Activated CD4-positive, alpha-beta memory T cell treated with anti-CD3 and anti-CD28 coated beads, Interleukin-2, amount 10 ng/mL, durations not matched to agents 7 days and 5 days (primary cell): ENCODE results near the gene PTPRB. TPM values are rescaled to one million over a fixed set of nuclear protein-coding genes. Genes with fewer than 3 reads are reported as not detected.

Source experiments
- CTCF ChIA-PET: fragments of 350-600 bp; sonication (Branson Sonifier 250); formaldehyde crosslinking; loops from one replicate; lab custom pipeline; 2021; ENCODE audit warnings: antibody characterized with exemption, inconsistent platforms; lab: Charles Lee
- POLR2A ChIA-PET: fragments of 350-600 bp; sonication (Branson Sonifier 250); formaldehyde crosslinking; loops from one replicate; lab custom pipeline; 2021; ENCODE audit warnings: antibody characterized with exemption; lab: Charles Lee
- DNase-seq: peaks from one replicate; pipeline ENCODE4 v3.0.0-alpha.2; 2020
- H3K27ac Mint-ChIP-seq: one replicate; pipeline ENCODE4 v1.8.0; 2021; ENCODE audit warnings: mild to moderate bottlenecking, mixed read lengths
- H3K27me3 Mint-ChIP-seq: one replicate; pipeline ENCODE4 v1.8.0; 2021; ENCODE audit warnings: mixed read lengths
- H3K36me3 Mint-ChIP-seq: one replicate; pipeline ENCODE4 v1.8.0; 2021; ENCODE audit warnings: low read depth, mixed read lengths
- H3K4me1 Mint-ChIP-seq: one replicate; pipeline ENCODE4 v1.8.0; 2021; ENCODE audit warnings: mixed read lengths
- H3K4me3 Mint-ChIP-seq: one replicate; pipeline ENCODE4 v1.8.0; 2021; ENCODE audit warnings: mild to moderate bottlenecking, mixed read lengths
- H3K9me3 Mint-ChIP-seq: one replicate; pipeline ENCODE4 v1.8.0; 2021; ENCODE audit warnings: mixed read lengths
- total RNA-seq, 2 experiments: library from RNA; stranded (reverse); gene quantifications; one replicate each; pipeline ENCODE4 v1.2.3, GENCODE V29; 2021

PTPRB gene
- total RNA-seq, 2 experiments from 2014 or later, result not detected

DNA sequence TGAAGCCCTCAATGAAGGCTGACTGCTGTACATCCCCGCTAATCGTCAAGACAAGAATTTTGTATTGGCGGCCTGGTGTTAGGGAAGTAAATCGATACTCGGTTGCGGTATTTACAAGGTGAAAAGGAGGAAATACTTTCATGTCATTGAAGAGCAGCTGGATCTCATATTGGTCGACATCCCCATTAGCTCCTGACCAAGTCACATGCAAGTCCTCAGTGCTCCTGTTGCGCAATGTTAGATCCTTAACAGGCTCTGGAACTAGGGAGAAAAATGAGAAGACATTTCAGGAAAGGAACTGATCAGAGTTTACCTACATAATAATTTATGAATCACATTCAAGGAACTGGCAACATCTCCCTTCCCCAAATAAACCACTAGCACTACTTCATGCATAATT lies 66.2 kb downstream of the PTPRB start:
- DNase-seq, result no peak
- Mint-ChIP-seq H3K36me3 (no peaks in the 10 kb centered on the region), H3K27ac (no peak overlapping the region), H3K27me3 (peaks cover 2% of the 10 kb centered on the region), H3K9me3 (no peaks in the 10 kb centered on the region), H3K4me1 (no peaks in the 10 kb centered on the region), H3K4me3 (no peak overlapping the region)
- CTCF ChIA-PET, result no interaction called here
- POLR2A ChIA-PET, result no interaction called here

DNA sequence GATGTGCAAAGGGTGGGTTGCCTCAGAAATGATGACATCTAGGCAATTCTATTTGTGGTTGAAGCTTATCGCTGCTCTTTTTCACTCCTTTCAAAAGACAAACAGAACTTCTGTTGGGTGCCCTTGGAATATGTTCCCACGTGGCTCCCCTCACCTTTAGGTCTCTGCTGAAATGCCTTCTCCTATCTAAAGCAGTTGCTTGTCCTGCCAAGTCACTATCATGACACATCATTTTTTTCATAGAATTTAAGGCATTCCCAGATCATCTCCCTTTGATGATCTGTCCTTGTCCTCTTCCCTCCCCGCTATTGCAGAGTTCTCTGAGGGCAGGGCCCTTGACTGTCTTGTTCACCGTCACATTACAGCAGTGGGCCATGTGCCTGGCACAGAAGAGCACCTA lies 75.7 kb downstream of the PTPRB start:
- no peaks in the 10 kb centered on the region for H3K4me1 Mint-ChIP-seq
- no peaks in the 10 kb centered on the region for H3K9me3 Mint-ChIP-seq
- ChIA-PET CTCF (no interaction called here), POLR2A (no interaction called here)
- no peak overlapping the region for H3K27ac Mint-ChIP-seq
- H3K36me3 Mint-ChIP-seq, result no peaks in the 10 kb centered on the region
- DNase-seq, result no peak
- H3K4me3 Mint-ChIP-seq, result no peak overlapping the region
- no peaks in the 10 kb centered on the region for H3K27me3 Mint-ChIP-seq

DNA sequence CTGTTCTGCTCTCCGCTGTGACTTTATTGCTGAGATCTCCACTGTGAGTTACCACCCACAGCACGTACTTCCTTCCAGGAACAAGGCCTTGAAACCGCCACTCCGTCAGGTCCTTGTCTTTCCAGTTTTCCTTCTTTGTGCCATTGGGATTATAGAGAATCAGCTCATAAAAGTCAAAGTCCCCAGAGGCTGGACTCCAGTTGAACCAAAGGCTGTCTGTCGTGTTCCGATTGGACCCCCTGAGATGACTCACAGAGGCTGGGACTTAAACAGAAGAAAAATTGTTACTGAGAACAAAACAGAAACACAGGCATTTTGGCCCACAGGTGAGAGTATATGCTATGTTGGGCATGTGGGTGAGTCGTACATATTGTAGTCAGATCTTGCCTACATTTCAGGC lies 76.6 kb downstream of the PTPRB start:
- no peaks in the 10 kb centered on the region for H3K4me1 Mint-ChIP-seq
- no peak overlapping the region for H3K27ac Mint-ChIP-seq
- no peaks in the 10 kb centered on the region for H3K9me3 Mint-ChIP-seq
- ChIA-PET POLR2A (no interaction called here), CTCF (no interaction called here)
- DNase-seq, result no peak
- no peaks in the 10 kb centered on the region for H3K36me3 Mint-ChIP-seq
- no peaks in the 10 kb centered on the region for H3K27me3 Mint-ChIP-seq
- H3K4me3 Mint-ChIP-seq, result no peak overlapping the region

DNA sequence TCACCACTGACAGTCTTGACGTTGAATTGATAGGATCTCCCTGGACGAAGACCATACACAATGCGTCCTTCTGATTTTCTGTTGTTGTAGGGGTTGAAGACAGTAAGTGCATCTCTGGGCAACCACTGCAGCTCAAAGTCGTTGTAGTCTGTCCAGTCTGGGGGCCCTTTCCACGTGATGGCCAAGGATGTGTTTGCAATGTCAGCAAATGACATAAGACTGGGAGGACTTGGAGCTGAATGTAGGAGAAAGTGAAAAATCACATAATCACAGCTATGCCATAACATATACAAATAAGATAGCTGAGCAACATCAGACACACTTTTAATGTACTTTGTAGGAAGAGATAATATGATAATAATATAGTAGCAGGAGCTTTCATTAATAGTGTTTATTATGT lies 77.8 kb downstream of the PTPRB start:
- Mint-ChIP-seq H3K4me3 (no peak overlapping the region), H3K27me3 (peaks cover 3% of the 10 kb centered on the region), H3K9me3 (no peaks in the 10 kb centered on the region), H3K4me1 (no peaks in the 10 kb centered on the region), H3K27ac (no peak overlapping the region), H3K36me3 (no peaks in the 10 kb centered on the region)
- CTCF ChIA-PET, result no interaction called here
- POLR2A ChIA-PET, result no interaction called here
- no peak for DNase-seq

DNA sequence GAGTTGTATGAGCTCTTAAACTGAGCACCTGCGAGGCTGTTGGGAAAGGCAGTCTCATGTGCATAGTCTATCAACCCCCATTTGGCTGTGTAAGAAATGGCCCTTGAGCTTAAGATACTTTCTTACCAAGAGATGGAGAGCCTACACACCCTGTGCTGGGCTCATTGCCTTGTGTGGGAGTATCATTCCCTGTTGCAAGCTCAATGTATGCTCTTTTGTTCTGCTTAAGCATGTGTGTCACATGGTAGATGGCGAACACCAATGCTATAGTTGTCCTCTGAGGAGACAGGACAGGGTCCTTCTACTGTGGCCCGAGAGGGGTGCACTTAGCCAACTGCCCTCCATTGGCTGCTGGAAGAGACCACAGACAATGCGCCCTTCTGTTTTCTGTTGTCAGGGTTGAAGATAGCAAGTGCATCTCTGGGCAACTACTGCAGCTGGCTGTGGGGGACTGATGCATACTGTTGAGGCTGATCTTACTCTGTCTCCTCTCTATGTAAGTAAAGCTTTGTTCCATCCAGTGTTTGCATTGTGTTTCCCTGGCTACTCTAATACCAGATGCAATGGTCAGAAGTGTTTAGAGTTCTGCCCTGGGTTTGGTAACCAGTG lies 79.5 kb downstream of the PTPRB start:
- CTCF ChIA-PET, result no interaction called here
- no peaks in the 10 kb centered on the region for H3K4me1 Mint-ChIP-seq
- H3K9me3 Mint-ChIP-seq, result no peaks in the 10 kb centered on the region
- H3K36me3 Mint-ChIP-seq, result no peaks in the 10 kb centered on the region
- H3K27me3 Mint-ChIP-seq, result peaks cover 3% of the 10 kb centered on the region
- DNase-seq, result no peak
- POLR2A ChIA-PET, result no interaction called here
- no peak overlapping the region for H3K27ac Mint-ChIP-seq
- no peak overlapping the region for H3K4me3 Mint-ChIP-seq

DNA sequence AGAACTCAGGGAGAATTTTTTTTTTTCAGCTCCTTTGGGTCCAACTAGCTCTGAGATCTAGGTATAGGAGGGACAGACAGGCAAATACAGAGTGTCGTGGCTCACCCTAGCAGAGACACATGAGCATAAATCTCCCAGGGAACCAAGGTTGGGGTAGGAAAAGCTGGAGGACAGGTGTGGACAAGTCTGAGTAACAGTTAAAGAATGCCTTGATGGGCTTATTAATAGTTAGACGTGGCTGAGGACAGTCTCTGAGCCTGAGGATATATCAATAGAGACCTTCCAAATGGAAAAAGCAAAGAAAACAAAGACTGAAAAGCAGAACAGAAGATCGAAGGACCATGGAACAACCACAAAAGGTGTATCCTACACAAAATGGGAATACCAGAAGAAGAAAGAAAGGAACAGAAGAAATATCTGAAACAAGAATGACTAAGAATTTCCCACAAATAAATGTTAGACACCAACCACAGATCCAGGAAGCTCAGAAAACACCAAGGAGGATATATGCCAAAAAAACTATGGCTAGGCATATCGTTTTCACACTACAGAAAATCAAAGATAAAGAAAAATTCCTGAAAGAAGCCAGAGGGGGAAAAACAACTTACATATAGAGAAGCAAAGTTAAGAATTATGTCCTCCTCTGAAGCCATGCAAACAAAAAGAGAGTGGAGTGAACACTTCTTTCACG lies 80.9 kb downstream of the PTPRB start:
- H3K4me1 Mint-ChIP-seq, result no peaks in the 10 kb centered on the region
- no peak for DNase-seq
- no peak overlapping the region for H3K4me3 Mint-ChIP-seq
- no peaks in the 10 kb centered on the region for H3K36me3 Mint-ChIP-seq
- no peak overlapping the region for H3K27ac Mint-ChIP-seq
- POLR2A ChIA-PET, result no interaction called here
- H3K9me3 Mint-ChIP-seq, result no peaks in the 10 kb centered on the region
- peaks cover 3% of the 10 kb centered on the region for H3K27me3 Mint-ChIP-seq
- CTCF ChIA-PET, result no interaction called here

DNA sequence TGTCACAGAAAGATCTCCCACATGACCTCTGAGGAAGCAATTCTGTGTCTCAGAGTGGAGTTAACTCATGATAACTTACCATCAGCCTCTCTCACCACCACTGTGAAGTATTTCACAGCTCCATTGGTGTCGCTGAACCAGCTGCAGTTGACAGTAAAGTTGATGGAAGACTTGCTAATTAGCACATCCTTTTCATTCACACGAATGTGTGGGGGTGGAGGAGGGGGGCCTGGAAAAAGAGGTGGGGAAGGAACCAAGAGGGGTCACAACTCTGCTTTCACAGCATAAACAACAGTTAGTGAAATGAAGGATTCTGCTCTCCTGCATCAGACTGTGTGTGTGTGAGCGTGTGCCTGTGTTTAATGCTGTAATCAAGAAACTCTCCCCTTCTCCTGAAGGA lies 82.1 kb downstream of the PTPRB start:
- peaks cover 3% of the 10 kb centered on the region for H3K27me3 Mint-ChIP-seq
- DNase-seq, result no peak
- ChIA-PET CTCF (no interaction called here), POLR2A (no interaction called here)
- no peak overlapping the region for H3K27ac Mint-ChIP-seq
- H3K36me3 Mint-ChIP-seq, result no peaks in the 10 kb centered on the region
- no peaks in the 10 kb centered on the region for H3K4me1 Mint-ChIP-seq
- no peak overlapping the region for H3K4me3 Mint-ChIP-seq
- no peaks in the 10 kb centered on the region for H3K9me3 Mint-ChIP-seq

DNA sequence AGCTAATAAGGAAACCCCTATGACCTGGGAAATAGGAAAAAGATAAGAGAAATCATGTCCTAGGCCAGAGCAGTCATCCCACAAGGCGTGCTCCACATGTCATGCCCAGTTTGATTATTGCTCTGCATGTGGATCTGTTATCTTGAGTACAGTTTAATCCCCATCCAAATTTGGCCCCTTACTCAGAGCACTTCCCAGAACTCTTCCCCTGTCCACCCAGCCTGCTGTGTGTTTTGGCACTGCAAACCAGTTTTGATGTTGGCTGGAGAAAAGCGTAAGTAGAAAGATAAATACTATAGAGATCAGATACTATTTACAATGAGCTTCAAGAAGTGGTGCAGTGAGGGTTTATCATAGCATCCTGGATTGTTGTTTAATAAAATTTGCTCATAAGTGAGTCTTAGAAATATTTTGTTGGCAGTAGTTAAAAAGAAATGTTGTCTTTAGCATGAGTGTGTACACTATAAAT lies 83.8 kb downstream of the PTPRB start:
- H3K27ac Mint-ChIP-seq, result no peak overlapping the region
- POLR2A ChIA-PET, result no interaction called here
- no peaks in the 10 kb centered on the region for H3K36me3 Mint-ChIP-seq
- no peaks in the 10 kb centered on the region for H3K9me3 Mint-ChIP-seq
- peaks cover 3% of the 10 kb centered on the region for H3K27me3 Mint-ChIP-seq
- DNase-seq, result no peak
- no peak overlapping the region for H3K4me3 Mint-ChIP-seq
- CTCF ChIA-PET, result interaction anchor here (0.6 kb wide), 1 partner anchor 20 kb away, joined by 5 read pairs; no protein-coding TSS in a partner anchor
- no peaks in the 10 kb centered on the region for H3K4me1 Mint-ChIP-seq

DNA sequence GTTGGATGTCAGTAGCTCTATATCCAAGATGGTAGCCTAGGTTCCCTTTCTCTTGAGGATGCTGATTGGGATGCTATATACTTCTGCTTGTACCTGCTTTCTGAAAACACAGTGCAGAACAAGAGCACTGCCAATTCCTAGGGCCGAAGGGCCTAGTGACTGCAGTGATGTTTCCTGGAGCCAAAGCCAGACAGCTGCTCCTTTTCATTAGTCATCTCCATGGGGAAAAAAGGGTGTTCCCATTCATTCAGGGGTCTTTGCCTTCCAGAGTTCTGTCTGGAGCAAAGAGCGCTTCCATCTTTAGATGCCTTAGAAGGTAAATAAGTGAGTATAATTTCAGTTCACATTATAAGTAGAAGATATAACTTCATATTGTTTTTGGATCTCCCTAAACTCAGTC lies 85.5 kb downstream of the PTPRB start:
- no peak for DNase-seq
- POLR2A ChIA-PET, result no interaction called here
- Mint-ChIP-seq H3K27me3 (peaks cover 4% of the 10 kb centered on the region), H3K4me1 (no peaks in the 10 kb centered on the region), H3K27ac (no peak overlapping the region), H3K4me3 (no peak overlapping the region), H3K9me3 (no peaks in the 10 kb centered on the region), H3K36me3 (no peaks in the 10 kb centered on the region)
- CTCF ChIA-PET, result interaction anchor here (0.6 kb wide), 1 partner anchor 135 kb away, joined by 3 read pairs; no protein-coding TSS in a partner anchor

DNA sequence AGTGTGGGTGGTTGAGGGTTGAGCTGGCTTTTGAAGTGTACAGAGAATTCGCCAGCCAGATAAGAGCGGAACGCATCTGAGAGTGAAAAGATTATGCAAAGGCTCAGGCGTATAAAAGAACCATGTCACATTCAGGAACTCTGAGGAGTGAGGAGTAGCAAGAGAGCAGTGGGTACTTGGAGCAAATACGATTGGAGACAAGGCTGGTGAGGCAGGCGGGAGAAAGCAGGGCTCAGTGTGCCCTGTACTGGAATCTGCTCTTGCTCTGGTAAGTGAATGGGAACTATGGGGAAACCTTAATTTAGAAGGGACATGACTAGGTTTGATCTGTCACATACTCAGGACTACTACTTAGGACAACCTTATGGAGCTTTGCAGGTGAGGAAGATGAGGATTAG lies 87.0 kb downstream of the PTPRB start:
- Mint-ChIP-seq H3K36me3 (no peaks in the 10 kb centered on the region), H3K9me3 (no peaks in the 10 kb centered on the region), H3K27me3 (peaks cover 8% of the 10 kb centered on the region), H3K4me1 (no peaks in the 10 kb centered on the region), H3K27ac (no peak overlapping the region), H3K4me3 (no peak overlapping the region)
- CTCF ChIA-PET, result no interaction called here
- POLR2A ChIA-PET, result no interaction called here
- no peak for DNase-seq

DNA sequence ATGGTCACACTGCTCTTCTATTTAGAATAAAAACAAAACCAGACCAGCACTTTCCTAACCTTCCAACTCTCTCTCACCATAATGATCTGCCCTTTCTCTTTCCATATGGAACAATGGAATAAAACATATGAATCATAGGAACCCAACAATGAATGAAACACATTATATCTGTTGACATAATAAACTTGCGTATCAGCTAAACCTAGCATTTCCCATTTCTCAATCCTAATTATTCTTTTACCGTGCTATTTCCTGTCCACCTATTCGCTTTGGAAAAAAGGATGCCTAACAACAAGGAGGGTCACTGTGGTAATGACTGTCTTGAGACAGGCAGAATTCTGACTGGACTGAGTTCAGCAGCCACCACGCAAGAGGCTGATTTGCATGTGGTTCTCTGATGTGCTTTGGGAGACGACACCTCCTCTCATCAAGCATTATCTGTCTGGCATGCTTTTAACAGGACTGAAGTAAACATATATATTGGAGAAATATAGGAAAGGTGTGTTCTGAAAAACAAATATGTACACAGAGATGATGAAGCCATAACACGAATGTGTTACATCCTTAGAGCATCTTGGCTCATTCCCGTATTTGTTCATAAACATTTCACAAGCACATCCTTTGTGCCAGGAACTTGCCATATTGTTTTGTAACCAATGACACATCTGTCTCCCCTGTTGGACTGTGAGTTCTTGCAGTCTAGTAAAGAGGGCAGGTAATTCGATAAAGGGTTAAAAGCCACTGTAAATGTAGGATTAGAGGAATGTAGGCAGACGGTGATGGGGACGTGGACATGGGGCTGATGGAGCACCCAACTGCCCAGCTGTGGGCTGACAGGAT lies 87.7 kb downstream of the PTPRB start:
- peaks cover 7% of the 10 kb centered on the region for H3K27me3 Mint-ChIP-seq
- H3K4me3 Mint-ChIP-seq, result no peak overlapping the region
- no peak overlapping the region for H3K27ac Mint-ChIP-seq
- no peaks in the 10 kb centered on the region for H3K36me3 Mint-ChIP-seq
- ChIA-PET POLR2A (no interaction called here), CTCF (no interaction called here)
- no peaks in the 10 kb centered on the region for H3K4me1 Mint-ChIP-seq
- DNase-seq, result no peak
- no peaks in the 10 kb centered on the region for H3K9me3 Mint-ChIP-seq

DNA sequence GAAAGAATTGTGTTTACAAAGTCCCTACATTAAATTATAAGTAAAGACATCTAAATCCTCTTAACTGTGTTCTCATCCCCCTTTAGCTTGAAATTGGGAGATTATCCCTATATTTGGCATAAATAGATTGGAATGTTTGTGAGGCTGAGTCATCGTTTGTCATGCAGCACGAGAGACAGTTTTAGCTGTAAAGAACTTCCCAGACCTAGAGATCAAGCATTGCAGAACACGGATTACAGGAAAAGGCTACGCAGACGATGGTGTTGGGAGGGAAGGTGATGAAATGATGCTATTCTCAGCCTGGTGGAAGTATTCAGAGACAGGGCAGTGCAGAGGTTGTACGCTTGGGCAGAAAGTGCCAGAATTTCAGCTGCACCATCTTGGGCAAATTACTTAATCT lies 93.8 kb downstream of the PTPRB start:
- Mint-ChIP-seq H3K27me3 (peaks cover 5% of the 10 kb centered on the region), H3K27ac (no peak overlapping the region), H3K9me3 (no peaks in the 10 kb centered on the region), H3K4me3 (no peak overlapping the region), H3K36me3 (no peaks in the 10 kb centered on the region), H3K4me1 (no peaks in the 10 kb centered on the region)
- ChIA-PET POLR2A (no interaction called here), CTCF (no interaction called here)
- no peak for DNase-seq

DNA sequence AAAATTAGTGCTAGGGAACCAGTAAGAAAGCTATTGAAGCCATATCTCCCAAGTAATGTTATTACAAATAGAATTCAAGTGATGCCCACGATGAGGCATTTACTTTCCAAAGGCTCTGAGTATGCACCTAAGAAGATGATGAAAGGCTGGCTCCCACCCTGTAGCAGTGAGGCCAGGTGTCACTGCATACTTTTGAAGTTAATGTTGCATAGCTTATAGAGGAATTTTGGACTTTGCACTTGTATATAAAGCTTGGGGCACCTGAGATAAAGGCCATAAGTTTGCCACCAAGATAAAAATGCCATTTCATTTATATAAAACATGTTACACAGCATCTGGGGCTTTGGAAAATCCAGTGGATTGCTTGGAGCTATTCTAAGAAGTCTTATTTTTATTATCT lies 96.2 kb downstream of the PTPRB start:
- Mint-ChIP-seq H3K36me3 (no peaks in the 10 kb centered on the region), H3K27me3 (peaks cover 4% of the 10 kb centered on the region), H3K4me1 (no peaks in the 10 kb centered on the region), H3K4me3 (no peak overlapping the region), H3K9me3 (no peaks in the 10 kb centered on the region), H3K27ac (no peak overlapping the region)
- CTCF ChIA-PET, result interaction anchor here (0.6 kb wide), 1 partner anchor 1399 kb away, joined by 4 read pairs; no protein-coding TSS in a partner anchor
- no peak for DNase-seq
- POLR2A ChIA-PET, result no interaction called here
